ENCODE results near the gene SLMAP.

SLMAP gene

GRCh38 chr3:57946970-57947381 lies 190.9 kb downstream of the SLMAP start:
- H3K4me3 ChIP-seq (ENCODE audit: low read depth, low read length): no peak overlapping the region
- H2BK12ac ChIP-seq (ENCODE audit: low read length): no peak overlapping the region
- no peak overlapping the region for H3K18ac ChIP-seq (ENCODE audit: low read length)
- H3K9ac ChIP-seq (ENCODE audit: low read length): no peak overlapping the region
- H3K4ac ChIP-seq (ENCODE audit: low read depth, low read length): no peak overlapping the region
- H2AFZ ChIP-seq (ENCODE audit: insufficient read depth, low read length, poor library complexity): no peak overlapping the region
- no peak overlapping the region for H3K4me2 ChIP-seq (ENCODE audit: low read length)
- H3K79me1 ChIP-seq (ENCODE audit: low read length): peaks cover 42% of the 10 kb centered on the region
- H3K23ac ChIP-seq (ENCODE audit: low read length): no peak overlapping the region
- H2AK5ac ChIP-seq (ENCODE audit: low read length): no peak overlapping the region
- no peak overlapping the region for H2BK120ac ChIP-seq (ENCODE audit: insufficient read depth, low read length, poor library complexity)
- no peak overlapping the region for H3K27ac ChIP-seq (ENCODE audit: low read depth, low read length)
- H3K79me2 ChIP-seq (ENCODE audit: control insufficient read depth, insufficient read depth, low read length, poor library complexity): peaks cover 10% of the 10 kb centered on the region
- H4K91ac ChIP-seq (ENCODE audit: low read depth, low read length): no peak overlapping the region
- no peak overlapping the region for H2BK5ac ChIP-seq (ENCODE audit: low read depth, low read length, poor library complexity)
- no peak overlapping the region for H4K12ac ChIP-seq (ENCODE audit: low read depth, low read length)
- H3K4me1 ChIP-seq (ENCODE audit: control insufficient read depth in 1 of 2, insufficient read depth in 2 of 2, low read length in 2 of 2): peaks cover 36 to 51% of the 10 kb centered on the region in 2 experiments
- DNase-seq: peak in 1 of 2 donors; percentile 40
- no peak overlapping the region for H4K8ac ChIP-seq (ENCODE audit: low read depth, low read length)
- no peaks in the 10 kb centered on the region for H3K27me3 ChIP-seq (ENCODE audit: insufficient read depth, low read length)
- WGBS (ENCODE audit: extremely low coverage, insufficient coverage, insufficient read length): no CpG with 5 or more reads among the region's 5 CpGs
- H3K14ac ChIP-seq (ENCODE audit: low read length): no peak overlapping the region
- H3K36me3 ChIP-seq (ENCODE audit: control insufficient read depth in 1 of 2, insufficient read depth in 2 of 2, low read length in 2 of 2): no peaks in the 10 kb centered on the region
- no peaks in the 10 kb centered on the region for H3K9me3 ChIP-seq (ENCODE audit: insufficient read depth, low read depth, low read length)

GRCh38 chr3:57948080-57948671 lies 192.1 kb downstream of the SLMAP start:
- H3K23ac ChIP-seq (ENCODE audit: low read length): no peak overlapping the region

GRCh38 chr3:57948781-57949242 lies 192.7 kb downstream of the SLMAP start:
- Histone ChIP-seq H3K4me2 (ENCODE audit: low read length) (peak overlapping the region; percentile 30), H3K9ac (ENCODE audit: low read length) (no peak overlapping the region), H3K36me3 (ENCODE audit: control insufficient read depth in 1 of 2, insufficient read depth in 2 of 2, low read length in 2 of 2) (no peaks in the 10 kb centered on the region), H2AK5ac (ENCODE audit: low read length) (peak overlapping the region; percentile 60), H3K79me2 (ENCODE audit: control insufficient read depth, insufficient read depth, low read length, poor library complexity) (peaks cover 8% of the 10 kb centered on the region), H3K4ac (ENCODE audit: low read depth, low read length) (peak overlapping the region; percentile 41), H4K91ac (ENCODE audit: low read depth, low read length) (peak overlapping the region; percentile 86), H4K12ac (ENCODE audit: low read depth, low read length) (no peak overlapping the region), H3K23ac (ENCODE audit: low read length) (no peak overlapping the region), H3K14ac (ENCODE audit: low read length) (peak overlapping the region; percentile 48), H3K4me1 (ENCODE audit: control insufficient read depth in 1 of 2, insufficient read depth in 2 of 2, low read length in 2 of 2) (peaks cover 38 to 54% of the 10 kb centered on the region in 2 experiments), H3K9me3 (ENCODE audit: insufficient read depth, low read depth, low read length) (no peaks in the 10 kb centered on the region), H2BK12ac (ENCODE audit: low read length) (peak overlapping the region; percentile 94), H3K4me3 (ENCODE audit: low read depth, low read length) (no peak overlapping the region), H2AFZ (ENCODE audit: insufficient read depth, low read length, poor library complexity) (no peak overlapping the region), H3K18ac (ENCODE audit: low read length) (peak overlapping the region; percentile 47), H3K27me3 (ENCODE audit: insufficient read depth, low read length) (no peaks in the 10 kb centered on the region), H2BK120ac (ENCODE audit: insufficient read depth, low read length, poor library complexity) (peak overlapping the region; percentile 59), H3K27ac (ENCODE audit: low read depth, low read length) (peak overlapping the region; percentile 77), H3K79me1 (ENCODE audit: low read length) (peaks cover 49% of the 10 kb centered on the region), H4K8ac (ENCODE audit: low read depth, low read length) (peak overlapping the region; percentile 39), H2BK5ac (ENCODE audit: low read depth, low read length, poor library complexity) (peak overlapping the region; percentile 83)
- no peak for DNase-seq
- no CpG with 5 or more reads among the region's 9 CpGs for WGBS (ENCODE audit: extremely low coverage, insufficient coverage, insufficient read length)

More at GRCh38 chr3:57948080-57948671, 192.1 kb downstream of the SLMAP start:
- Histone ChIP-seq H3K4me2 (ENCODE audit: low read length) (no peak overlapping the region), H3K27ac (ENCODE audit: low read depth, low read length) (peak overlapping the region; percentile 77), H3K4me1 (ENCODE audit: control insufficient read depth in 1 of 2, insufficient read depth in 2 of 2, low read length in 2 of 2) (peaks cover 44 to 56% of the 10 kb centered on the region in 2 experiments), H3K4ac (ENCODE audit: low read depth, low read length) (peak overlapping the region; percentile 21), H4K8ac (ENCODE audit: low read depth, low read length) (peak overlapping the region; percentile 59), H2BK120ac (ENCODE audit: insufficient read depth, low read length, poor library complexity) (peak overlapping the region; percentile 59), H3K14ac (ENCODE audit: low read length) (peak overlapping the region; percentile 44), H3K9me3 (ENCODE audit: insufficient read depth, low read depth, low read length) (no peaks in the 10 kb centered on the region), H3K79me2 (ENCODE audit: control insufficient read depth, insufficient read depth, low read length, poor library complexity) (peaks cover 10% of the 10 kb centered on the region), H2BK12ac (ENCODE audit: low read length) (peak overlapping the region; percentile 90), H2AFZ (ENCODE audit: insufficient read depth, low read length, poor library complexity) (peak overlapping the region; percentile 19), H3K27me3 (ENCODE audit: insufficient read depth, low read length) (no peaks in the 10 kb centered on the region), H3K79me1 (ENCODE audit: low read length) (peaks cover 50% of the 10 kb centered on the region), H2BK5ac (ENCODE audit: low read depth, low read length, poor library complexity) (peak overlapping the region; percentile 83), H4K12ac (ENCODE audit: low read depth, low read length) (peak overlapping the region; percentile 2), H2AK5ac (ENCODE audit: low read length) (peak overlapping the region; percentile 89), H3K9ac (ENCODE audit: low read length) (no peak overlapping the region), H3K18ac (ENCODE audit: low read length) (peak overlapping the region; percentile 26), H4K91ac (ENCODE audit: low read depth, low read length) (peak overlapping the region; percentile 70), H3K4me3 (ENCODE audit: low read depth, low read length) (no peak overlapping the region), H3K36me3 (ENCODE audit: control insufficient read depth in 1 of 2, insufficient read depth in 2 of 2, low read length in 2 of 2) (no peaks in the 10 kb centered on the region)
- no peak for DNase-seq
- no CpG with 5 or more reads among the region's 12 CpGs for WGBS (ENCODE audit: extremely low coverage, insufficient coverage, insufficient read length)

- H3K4me3 ChIP-seq (ENCODE audit: low read depth, low read length): no peak overlapping the region
- no peaks in the 10 kb centered on the region for H3K36me3 ChIP-seq (ENCODE audit: control insufficient read depth in 1 of 2, insufficient read depth in 2 of 2, low read length in 2 of 2)
- H3K9ac ChIP-seq (ENCODE audit: low read length): no peak overlapping the region
- no peak overlapping the region for H3K4me2 ChIP-seq (ENCODE audit: low read length)
- peak overlapping the region; percentile 48 for H3K14ac ChIP-seq (ENCODE audit: low read length)
- H4K91ac ChIP-seq (ENCODE audit: low read depth, low read length): peak overlapping the region; percentile 86
- peak overlapping the region; percentile 41 for H3K4ac ChIP-seq (ENCODE audit: low read depth, low read length)
- H2BK5ac ChIP-seq (ENCODE audit: low read depth, low read length, poor library complexity): peak overlapping the region; percentile 32
- H4K12ac ChIP-seq (ENCODE audit: low read depth, low read length): no peak overlapping the region
- H3K23ac ChIP-seq (ENCODE audit: low read length): no peak overlapping the region
- H3K27ac ChIP-seq (ENCODE audit: low read depth, low read length): peak overlapping the region; percentile 77
- H2AK5ac ChIP-seq (ENCODE audit: low read length): peak overlapping the region; percentile 60
- peaks cover 36 to 50% of the 10 kb centered on the region in 2 experiments for H3K4me1 ChIP-seq (ENCODE audit: control insufficient read depth in 1 of 2, insufficient read depth in 2 of 2, low read length in 2 of 2)
- H3K79me2 ChIP-seq (ENCODE audit: control insufficient read depth, insufficient read depth, low read length, poor library complexity): peaks cover 8% of the 10 kb centered on the region
- H3K27me3 ChIP-seq (ENCODE audit: insufficient read depth, low read length): no peaks in the 10 kb centered on the region
- H3K79me1 ChIP-seq (ENCODE audit: low read length): peaks cover 53% of the 10 kb centered on the region
- no CpG with 5 or more reads among the region's 5 CpGs for WGBS (ENCODE audit: extremely low coverage, insufficient coverage, insufficient read length)
- H3K9me3 ChIP-seq (ENCODE audit: insufficient read depth, low read depth, low read length): no peaks in the 10 kb centered on the region
- H4K8ac ChIP-seq (ENCODE audit: low read depth, low read length): peak overlapping the region; percentile 34
- no peak overlapping the region for H2AFZ ChIP-seq (ENCODE audit: insufficient read depth, low read length, poor library complexity)
- peak overlapping the region; percentile 95 for H2BK12ac ChIP-seq (ENCODE audit: low read length)
- peak overlapping the region; percentile 47 for H3K18ac ChIP-seq (ENCODE audit: low read length)
- H2BK120ac ChIP-seq (ENCODE audit: insufficient read depth, low read length, poor library complexity): peak overlapping the region; percentile 50
- no peak for DNase-seq
Observed at GRCh38 chr3:57949344-57949743, 193.2 kb downstream of the SLMAP start.
